Measurements from ENCODE around the gene LILRA5. TPM values are rescaled to one million over a fixed set of nuclear protein-coding genes. Genes with fewer than 3 reads are reported as not detected.

LILRA5 gene
- total RNA-seq, 3 donors from 2014 or later (not counting 1 experiment from before 2014, with no cell fraction given) = 3.4 to 22.3 (median 11.1) TPM

GRCh38 chr19:54299515-54299914 is 13.5 kb downstream of the LILRA5 start:
- H3K36me3 Mint-ChIP-seq = no peaks in the 10 kb centered on the region
- 80% methylated on average over 1 of the region's 5 CpGs for WGBS (ENCODE audit: insufficient coverage)
- peaks cover 5% of the 10 kb centered on the region for H3K4me1 ChIP-seq (ENCODE audit: control insufficient read depth, insufficient read depth, low read length)

GRCh38 chr19:54299126-54299498 is 13.9 kb downstream of the LILRA5 start:
- peaks cover 4% of the 10 kb centered on the region for H3K4me1 ChIP-seq (ENCODE audit: control insufficient read depth, insufficient read depth, low read length)
- H3K27me3 Mint-ChIP-seq (ENCODE audit: low read depth in 2 of 2) = peaks cover 5 to 6% of the 10 kb centered on the region in 2 donors
- ATAC-seq = no peak
- H3K4me3 Mint-ChIP-seq = no peak overlapping the region
- no peaks in the 10 kb centered on the region for H3K9me3 Mint-ChIP-seq
- no peak overlapping the region for H3K27ac ChIP-seq (ENCODE audit: low read length)
- H3K9me3 ChIP-seq (ENCODE audit: control insufficient read depth, insufficient read depth, low read length) = no peaks in the 10 kb centered on the region
- peaks cover 1% of the 10 kb centered on the region for H3K27me3 ChIP-seq (ENCODE audit: control insufficient read depth, insufficient read depth, low read length)
- intact Hi-C loops (cut with micrococcal nuclease) = no loop called here
- no peak for DNase-seq
- no peaks in the 10 kb centered on the region for H3K36me3 Mint-ChIP-seq
- no peak overlapping the region for H3K4me3 ChIP-seq (ENCODE audit: low read length)
- no peak for TF ChIP-seq CTCF (IDR thresholded peaks at IDR 0.05)
- no peak overlapping the region for H3K27ac Mint-ChIP-seq
- H3K4me1 Mint-ChIP-seq = peaks cover 0 to 5% of the 10 kb centered on the region in 2 donors
- H3K36me3 ChIP-seq (ENCODE audit: control insufficient read depth, insufficient read depth, low read length) = no peaks in the 10 kb centered on the region
- WGBS (ENCODE audit: insufficient coverage) = 59% methylated on average over 7 of the region's 7 CpGs

More at GRCh38 chr19:54299515-54299914, 13.5 kb downstream of the LILRA5 start:
- DNase-seq = no peak
- H3K4me1 Mint-ChIP-seq = peaks cover 1 to 9% of the 10 kb centered on the region in 2 donors
- H3K4me3 Mint-ChIP-seq = no peak overlapping the region
- no peak overlapping the region for H3K27ac Mint-ChIP-seq
- no peaks in the 10 kb centered on the region for H3K36me3 ChIP-seq (ENCODE audit: control insufficient read depth, insufficient read depth, low read length)
- no peak for ATAC-seq
- peaks cover under 1 to 2% of the 10 kb centered on the region in 2 donors for H3K27me3 Mint-ChIP-seq (ENCODE audit: low read depth in 2 of 2)
- H3K27me3 ChIP-seq (ENCODE audit: control insufficient read depth, insufficient read depth, low read length) = no peaks in the 10 kb centered on the region
- H3K9me3 Mint-ChIP-seq = no peaks in the 10 kb centered on the region
- no peak overlapping the region for H3K4me3 ChIP-seq (ENCODE audit: low read length)
- no peak overlapping the region for H3K27ac ChIP-seq (ENCODE audit: low read length)
- no peaks in the 10 kb centered on the region for H3K9me3 ChIP-seq (ENCODE audit: control insufficient read depth, insufficient read depth, low read length)
- TF ChIP-seq CTCF (IDR thresholded peaks at IDR 0.05) = no peak
- intact Hi-C loops (cut with micrococcal nuclease) = no loop called here

GRCh38 chr19:54298357-54299125 is 14.4 kb downstream of the LILRA5 start:
- H3K27me3 Mint-ChIP-seq (ENCODE audit: low read depth in 2 of 2) = peaks cover 7 to 8% of the 10 kb centered on the region in 2 donors
- peaks cover 2% of the 10 kb centered on the region for H3K27me3 ChIP-seq (ENCODE audit: control insufficient read depth, insufficient read depth, low read length)
- 85% methylated on average over 4 of the region's 4 CpGs for WGBS (ENCODE audit: insufficient coverage)
- H3K9me3 ChIP-seq (ENCODE audit: control insufficient read depth, insufficient read depth, low read length) = no peaks in the 10 kb centered on the region
- H3K36me3 ChIP-seq (ENCODE audit: control insufficient read depth, insufficient read depth, low read length) = no peaks in the 10 kb centered on the region
- DNase-seq = no peak
- H3K4me1 Mint-ChIP-seq = no peaks in the 10 kb centered on the region
- intact Hi-C loops (cut with micrococcal nuclease) = no loop called here
- no peak overlapping the region for H3K27ac ChIP-seq (ENCODE audit: low read length)
- H3K27ac Mint-ChIP-seq = no peak overlapping the region
- H3K9me3 Mint-ChIP-seq = no peaks in the 10 kb centered on the region
- H3K4me3 Mint-ChIP-seq = no peak overlapping the region
- no peaks in the 10 kb centered on the region for H3K36me3 Mint-ChIP-seq
- H3K4me1 ChIP-seq (ENCODE audit: control insufficient read depth, insufficient read depth, low read length) = no peaks in the 10 kb centered on the region
- H3K4me3 ChIP-seq (ENCODE audit: low read length) = no peak overlapping the region
- no peak for TF ChIP-seq CTCF (IDR thresholded peaks at IDR 0.05)
- ATAC-seq = no peak

Measured in natural killer cell (primary cell).